HG02623 (cell line): ENCODE results near the gene VTCN1.
"Not testable (repeated sequence)": the region's sequence is repeated elsewhere in the genome, so short reads cannot be mapped to it uniquely, and the experiment has no call there.

Source experiments
- ATAC-seq: cut with Tn5 transposase; IDR thresholded peaks from one replicate; pipeline ENCODE4 v1.9.1; 2021; ENCODE audit warnings: moderate library complexity; ENCODE audit not compliant: unreplicated experiment

The VTCN1 gene

DNA sequence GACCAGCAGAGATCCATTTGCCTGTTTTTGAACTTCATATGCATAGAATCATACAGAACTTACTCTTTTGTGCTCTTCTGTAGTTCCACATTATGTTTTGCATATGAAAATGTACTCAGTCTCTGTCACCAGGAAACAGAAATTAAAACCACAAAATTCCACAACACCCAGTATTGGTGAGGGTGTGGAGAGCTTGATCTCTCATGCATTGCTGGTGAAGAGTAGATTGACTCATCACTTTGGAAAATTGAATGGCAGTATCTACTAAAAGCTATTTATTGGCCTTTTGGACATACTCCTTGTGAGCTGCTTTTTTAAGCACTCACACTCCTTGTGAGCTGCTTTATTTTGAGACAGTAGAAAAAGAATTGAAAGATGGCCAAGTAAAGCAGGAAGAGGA, 43.3 kb downstream of the VTCN1 start:
- ATAC-seq = no peak

DNA sequence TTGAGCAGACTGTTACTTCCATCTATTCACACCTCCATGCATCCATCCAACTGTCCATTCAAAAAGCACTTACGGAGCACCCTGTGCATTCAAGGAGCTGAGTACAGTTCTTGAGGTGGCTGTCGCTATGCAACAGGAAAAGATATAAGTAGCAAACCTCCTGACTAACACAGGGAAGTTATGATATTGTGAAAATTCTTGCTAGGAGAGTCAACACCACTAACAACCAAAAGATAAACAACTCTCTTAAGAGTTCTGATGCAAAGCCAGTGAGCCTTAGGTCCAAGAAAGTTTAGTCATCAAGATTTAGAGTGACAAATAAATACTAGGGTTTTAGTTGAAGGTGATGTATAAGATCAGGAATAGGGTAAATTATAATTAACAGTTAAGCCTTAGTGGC, 44.7 kb downstream of the VTCN1 start:
- no peak for ATAC-seq

DNA sequence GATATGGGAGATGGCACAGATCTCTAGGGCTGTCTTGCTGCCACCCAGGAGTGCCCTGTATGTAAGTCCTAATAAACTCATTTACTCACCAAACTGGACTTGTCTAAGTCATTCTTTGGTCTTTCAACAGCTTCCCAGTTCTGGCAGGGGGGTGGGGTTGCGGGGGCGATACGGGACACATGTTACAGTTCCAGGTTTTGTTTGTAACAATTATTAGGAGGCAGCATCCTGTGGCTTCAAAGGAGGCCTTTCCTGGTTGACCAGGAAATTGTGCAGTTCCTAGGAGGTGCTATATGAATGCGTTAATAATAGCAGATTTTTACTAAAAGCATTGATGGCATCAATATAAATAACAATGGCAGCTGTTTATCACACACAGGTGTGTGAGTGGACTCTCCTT, 46.5 kb downstream of the VTCN1 start:
- ATAC-seq = no peak

- no peak for ATAC-seq
Measured at GRCh38 chr1:117162816-117163215, 47.9 kb downstream of the VTCN1 start.

GRCh38 chr1:117161887-117162286, 48.8 kb downstream of the VTCN1 start:
- no peak for ATAC-seq

DNA sequence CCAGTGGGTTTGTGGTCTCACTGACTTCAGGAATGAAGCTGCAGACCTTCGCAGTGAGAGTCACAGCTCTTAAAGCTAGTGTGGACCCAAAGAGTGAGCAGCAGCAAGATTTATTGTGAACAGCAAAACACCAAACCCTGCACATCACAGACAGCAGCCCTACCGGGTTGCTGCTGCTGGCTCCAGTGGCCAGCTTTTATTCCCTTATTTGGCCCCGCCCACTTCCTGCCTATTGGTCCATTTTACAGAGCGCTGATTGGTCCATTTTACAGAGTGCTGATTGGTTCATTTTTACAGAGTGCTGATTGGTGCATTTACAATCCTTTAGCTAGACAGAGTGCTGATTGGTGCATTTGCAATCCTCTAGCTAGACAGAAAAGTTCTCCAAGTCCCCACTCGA, 59.4 kb downstream of the VTCN1 start:
- ATAC-seq = not testable (repeated sequence)

- ATAC-seq = no peak
Measured at GRCh38 chr1:117150316-117150715, 60.4 kb downstream of the VTCN1 start.

- no peak for ATAC-seq
Measured at GRCh38 chr1:117147856-117148588, 62.7 kb downstream of the VTCN1 start.

DNA sequence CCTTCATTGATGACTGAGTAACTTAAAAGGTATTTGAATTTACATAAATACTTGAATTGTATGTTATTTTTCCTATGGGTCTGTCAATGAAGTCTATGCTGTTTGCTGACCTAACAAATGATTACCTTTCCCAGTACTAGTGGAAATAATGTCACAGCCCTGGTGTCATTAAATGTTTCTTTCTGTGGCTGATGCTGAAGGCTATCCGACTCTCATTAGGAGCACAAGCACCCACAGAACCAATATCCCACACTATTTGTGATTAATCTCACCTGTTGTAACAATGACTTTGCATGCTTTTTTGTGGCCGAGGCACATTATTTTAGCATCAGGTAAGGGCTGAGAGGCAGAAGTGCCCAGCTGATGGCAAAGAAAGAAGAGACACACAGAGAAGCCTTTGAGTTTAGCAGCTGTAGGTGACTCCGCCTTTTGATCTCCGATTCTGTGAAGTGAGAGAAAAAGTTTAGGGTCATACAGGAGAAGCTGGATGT, 63.3 kb downstream of the VTCN1 start:
- no peak for ATAC-seq

GRCh38 chr1:117146575-117147340, 64.0 kb downstream of the VTCN1 start:
- ATAC-seq = no peak

DNA sequence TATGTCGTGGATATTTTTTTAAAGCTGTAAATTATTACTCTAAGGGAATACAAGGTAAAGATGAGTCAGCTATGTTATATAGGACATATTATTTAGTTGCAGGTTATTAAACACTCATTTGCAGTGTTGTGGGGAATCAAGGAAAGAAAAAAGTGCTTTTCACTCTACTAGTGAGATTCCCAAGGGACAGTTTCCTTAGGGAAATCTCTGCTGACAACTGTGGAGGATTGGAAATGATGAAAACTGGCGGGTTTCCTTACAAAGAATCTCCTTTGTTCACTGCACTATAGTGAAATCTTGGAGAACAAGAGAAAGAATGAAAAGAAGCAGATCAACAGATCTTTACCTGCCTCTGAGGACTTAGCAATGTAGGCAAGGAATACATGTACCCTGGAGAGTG, 64.7 kb downstream of the VTCN1 start:
- no peak for ATAC-seq

DNA sequence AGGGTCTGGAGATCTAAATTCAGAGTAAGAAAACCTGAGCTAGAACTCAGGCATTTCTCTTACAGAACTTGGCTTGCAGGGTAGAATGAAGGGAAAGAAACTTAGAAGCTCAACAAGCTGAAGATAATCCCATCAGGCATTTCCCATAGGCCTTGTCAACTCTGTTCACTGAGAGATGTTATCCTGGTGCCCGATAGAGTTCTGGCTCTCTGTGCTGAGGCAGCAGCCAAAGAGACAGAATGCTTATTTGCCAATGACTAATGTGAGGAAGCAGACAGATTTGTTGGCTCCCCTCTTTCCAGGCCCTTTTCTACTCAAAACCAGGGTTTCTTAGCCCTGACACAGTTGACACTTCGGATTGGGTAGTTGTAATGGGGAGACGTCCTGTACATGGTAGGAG, 66.9 kb downstream of the VTCN1 start:
- no peak for ATAC-seq

DNA sequence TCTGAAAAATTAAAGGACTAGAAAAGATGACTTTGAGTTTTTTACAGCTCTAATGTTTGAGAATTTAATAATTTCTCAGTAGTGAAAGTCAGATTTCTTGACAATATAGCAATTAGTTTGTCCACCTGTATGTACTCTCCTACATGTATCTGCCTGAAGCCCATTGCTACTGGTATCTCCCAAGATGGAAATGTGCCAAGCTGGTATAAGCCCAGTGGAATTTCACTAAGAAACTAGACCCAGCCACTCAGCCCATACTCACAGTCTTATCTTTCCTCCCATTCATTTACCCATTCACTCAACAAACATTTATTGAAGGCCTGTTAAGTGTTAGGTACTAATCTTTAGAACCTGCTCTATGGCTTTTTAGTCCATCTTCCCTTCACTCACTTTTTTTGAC, 67.6 kb downstream of the VTCN1 start:
- ATAC-seq = no peak

DNA sequence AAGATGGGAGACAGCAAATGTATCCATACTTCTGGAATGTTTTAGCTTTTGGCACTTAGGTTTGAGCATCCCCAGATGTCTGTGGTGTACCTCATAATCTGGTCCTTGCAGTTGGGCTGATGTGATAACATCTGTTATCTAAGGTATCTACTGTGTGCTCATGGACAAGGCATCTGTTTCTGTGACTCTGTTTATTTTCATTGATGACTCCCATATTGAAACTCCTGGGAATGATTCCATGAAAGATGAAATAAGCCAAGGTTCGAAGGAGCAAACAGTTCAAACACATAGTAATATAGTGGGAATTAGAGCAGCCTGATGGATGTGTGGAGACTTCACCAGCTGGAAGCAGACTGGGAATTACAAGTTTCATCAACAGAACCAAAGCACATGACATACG, 68.5 kb downstream of the VTCN1 start:
- no peak for ATAC-seq

DNA sequence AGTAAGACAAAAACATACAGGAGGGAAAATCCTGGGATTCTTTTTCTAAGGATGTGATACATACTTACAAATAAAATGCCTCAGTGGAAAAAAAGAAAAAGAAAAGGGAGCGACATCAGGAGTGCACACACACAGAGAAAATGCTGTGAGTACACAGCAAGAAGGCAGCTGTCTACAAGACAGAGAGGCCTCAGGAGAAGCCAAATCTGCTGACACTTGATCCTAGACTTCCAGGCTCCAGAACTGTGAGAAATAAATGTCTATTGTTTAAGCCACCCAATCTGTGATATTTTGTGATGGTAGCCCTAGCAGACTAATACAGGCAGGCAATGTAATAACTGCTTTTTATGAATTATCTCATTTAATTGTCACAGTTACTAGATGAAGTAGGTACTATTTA, 72.2 kb downstream of the VTCN1 start:
- no peak for ATAC-seq

GRCh38 chr1:117138106-117138505, 72.6 kb downstream of the VTCN1 start:
- ATAC-seq = no peak

GRCh38 chr1:117137281-117137855, 73.4 kb downstream of the VTCN1 start:
- no peak for ATAC-seq

- no peak for ATAC-seq
Measured at GRCh38 chr1:117136749-117137148, 74.0 kb downstream of the VTCN1 start.

GRCh38 chr1:117135329-117135728, 75.4 kb downstream of the VTCN1 start:
- no peak for ATAC-seq

DNA sequence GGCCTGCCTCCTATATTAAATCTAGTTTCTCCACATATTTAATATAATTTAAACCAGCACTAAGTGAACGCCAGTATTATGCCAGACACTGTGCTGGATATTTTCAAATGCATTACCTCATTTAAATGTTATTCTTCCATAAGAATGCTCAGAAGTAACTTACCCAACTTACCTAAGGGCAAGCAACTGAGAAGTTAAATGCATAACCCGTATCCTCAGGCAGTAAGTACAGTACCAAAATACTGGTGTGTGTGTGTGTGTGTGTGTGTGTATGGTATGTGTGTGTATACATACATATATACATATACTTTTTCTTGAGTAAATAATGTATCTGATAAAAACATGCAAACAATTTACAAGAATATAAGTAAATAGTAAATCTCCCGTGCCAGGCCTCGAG, 80.2 kb downstream of the VTCN1 start:
- ATAC-seq = no peak

GRCh38 chr1:117128323-117129079, 82.2 kb downstream of the VTCN1 start:
- no peak for ATAC-seq
